Fibroblast of the aortic adventitia (primary cell): ENCODE data around the gene TM4SF4. TPM values are rescaled to one million over a fixed set of nuclear protein-coding genes. Genes with fewer than 3 reads are reported as not detected.
A peak's percentile ranks its signal among the peaks of the same experiment; 100 is the strongest.

Source experiments
- DNase-seq: peaks from one replicate; pipeline ENCODE4 v3.0.0-alpha.2; 2010; ENCODE audit warnings: low read depth
- H3K4me3 ChIP-seq: 2 replicates; pipeline ENCODE4 v1.5.1; 2011; ENCODE audit warnings: low read depth, mild to moderate bottlenecking, control low read depth, low read length, moderate library complexity
- CTCF ChIP-seq: IDR thresholded peaks from 2 replicates; pipeline ENCODE4 v1.5.1; 2011; ENCODE audit warnings: mild to moderate bottlenecking, low read length, control low read depth, inconsistent platforms; ENCODE audit not compliant: insufficient read depth
- total RNA-seq: library from RNA; depleted of rRNA; stranded (reverse); fragments of >200 nt; gene quantifications from 2 replicates; pipeline ENCODE4 v1.2.3, GENCODE V29; 2012; ENCODE audit warnings: low replicate concordance

Gene TM4SF4
- total RNA-seq, 1 donor = 0.45 TPM

DNA sequence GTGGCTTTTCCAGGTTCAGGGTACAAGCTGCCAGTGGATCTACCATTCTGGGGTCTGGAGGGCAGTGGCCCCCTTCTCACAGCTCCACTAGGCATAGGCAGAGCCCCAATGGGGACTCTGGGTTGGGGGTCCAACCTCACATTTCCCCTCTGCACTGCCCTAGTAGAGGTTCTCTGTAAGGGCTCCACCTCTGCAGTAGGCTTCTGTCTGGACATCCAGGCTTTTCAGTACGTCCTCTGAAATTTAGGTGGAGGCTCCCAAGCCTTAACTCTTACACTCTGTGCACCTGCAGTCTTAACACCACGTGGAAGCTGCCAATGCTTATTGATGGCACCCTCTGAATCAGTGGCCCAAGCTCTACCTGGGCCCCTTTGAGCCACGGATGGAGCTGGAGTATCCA lies 22.5 kb upstream of the TM4SF4 start:
- H3K4me3 ChIP-seq = no peak overlapping the region
- DNase-seq = no peak
- TF ChIP-seq CTCF = no peak

DNA sequence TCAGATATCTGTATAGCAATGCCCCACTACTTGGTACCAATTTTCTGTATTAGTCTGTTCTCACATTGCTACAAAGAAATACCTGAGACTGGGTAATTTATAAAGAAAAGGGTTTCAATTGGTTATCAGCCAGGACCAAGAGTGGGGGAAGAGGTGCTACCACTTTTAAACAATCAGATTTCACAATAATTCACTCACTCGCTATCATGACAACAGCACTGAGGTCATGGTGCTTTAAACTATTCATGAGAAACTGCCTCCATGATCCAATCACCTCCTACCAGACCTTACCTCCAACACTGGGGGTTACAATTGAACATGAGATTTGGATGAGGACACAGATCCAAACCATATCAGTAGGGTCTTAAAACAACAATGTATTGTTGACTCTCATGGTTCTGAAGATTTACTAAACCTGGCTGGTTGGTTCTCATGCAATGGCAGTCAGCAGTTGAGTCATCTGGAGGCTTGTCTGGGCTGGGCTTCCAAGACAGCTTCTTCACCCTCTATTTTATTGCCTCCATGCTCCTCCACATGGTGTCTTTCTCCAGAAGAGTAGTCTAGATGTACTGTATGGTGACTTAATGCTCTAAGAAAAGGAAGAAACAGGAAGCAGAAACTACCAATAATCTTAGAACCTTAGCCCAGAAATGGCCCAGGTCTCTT lies 21.2 kb upstream of the TM4SF4 start:
- H3K4me3 ChIP-seq = no peak overlapping the region
- no peak for TF ChIP-seq CTCF
- no peak for DNase-seq

- TF ChIP-seq CTCF = no peak
- no peak overlapping the region for H3K4me3 ChIP-seq
- DNase-seq = peak; percentile 69
These were observed 19.8 kb upstream of the TM4SF4 start for GRCh38 chr3:149454746-149455145.

DNA sequence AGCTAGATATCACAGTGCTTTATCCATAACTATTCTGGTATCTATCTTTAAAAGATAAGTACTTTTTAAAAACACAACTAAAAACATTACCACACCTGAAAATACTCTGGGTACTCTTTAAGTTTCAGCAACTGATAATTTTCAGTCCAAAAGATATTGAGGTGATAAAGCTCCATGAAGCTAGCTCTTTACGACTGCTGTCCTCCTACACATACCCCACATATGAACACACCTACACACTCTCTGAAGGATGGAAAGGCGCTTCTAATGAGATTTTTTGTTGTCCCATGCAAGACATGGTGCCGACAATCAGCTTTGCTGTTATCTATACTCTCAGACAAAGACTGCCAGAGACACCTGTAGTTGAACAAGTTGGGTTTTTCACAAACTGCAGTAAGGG lies 19.1 kb upstream of the TM4SF4 start:
- H3K4me3 ChIP-seq = no peak overlapping the region
- no peak for DNase-seq
- no peak for TF ChIP-seq CTCF

- no peak for TF ChIP-seq CTCF
- no peak for DNase-seq
- H3K4me3 ChIP-seq = no peak overlapping the region
These were observed 18.5 kb upstream of the TM4SF4 start for GRCh38 chr3:149455989-149456388.

- no peak overlapping the region for H3K4me3 ChIP-seq
- TF ChIP-seq CTCF = no peak
- DNase-seq = peak; percentile 29
These were observed 14.9 kb upstream of the TM4SF4 start for GRCh38 chr3:149459491-149460059.

DNA sequence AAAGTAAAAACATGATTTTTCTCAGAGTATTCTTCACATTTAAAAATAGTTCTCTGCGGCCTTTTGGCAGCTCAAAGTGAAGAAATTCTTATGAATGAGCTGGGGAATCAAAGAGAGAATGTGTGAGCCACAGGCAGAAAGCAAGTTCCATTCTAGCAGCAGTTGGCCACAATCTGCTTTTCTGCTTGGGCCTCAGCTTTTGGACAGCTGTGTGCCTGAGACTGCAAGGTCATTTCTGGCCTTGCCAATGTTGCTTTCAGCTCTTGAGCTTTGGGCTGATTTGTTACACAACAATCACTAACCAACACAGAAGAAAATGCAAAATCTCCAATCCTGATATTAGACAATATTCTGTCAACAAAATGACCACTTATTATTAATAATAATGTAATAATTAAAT lies 14.4 kb upstream of the TM4SF4 start:
- no peak overlapping the region for H3K4me3 ChIP-seq
- no peak for TF ChIP-seq CTCF
- DNase-seq = peak; percentile 80
